Effector memory CD4-positive, alpha-beta T cell (primary cell): ENCODE measurements around the gene C10orf120.

Source experiments
- DNase-seq, 3 donors: peaks; one replicate each; pipeline ENCODE4 v3.0.0-alpha.2; 2020
- H3K27ac ChIP-seq: 2 replicates; pipeline ENCODE4 v1.7.0; 2013; ENCODE audit warnings: mild to moderate bottlenecking, low read length, moderate library complexity; ENCODE audit not compliant: insufficient read depth, poor library complexity, severe bottlenecking
- H3K27me3 ChIP-seq: replicated peaks from 2 replicates; pipeline ENCODE4 v1.7.0; 2013; ENCODE audit warnings: mild to moderate bottlenecking, low read length; ENCODE audit not compliant: insufficient read depth, control insufficient read depth, poor library complexity, severe bottlenecking
- H3K36me3 ChIP-seq: 2 replicates; pipeline ENCODE4 v1.7.0; 2013; ENCODE audit warnings: mild to moderate bottlenecking, low read length, moderate library complexity; ENCODE audit not compliant: control insufficient read depth, insufficient read depth
- H3K4me1 ChIP-seq: 2 replicates; pipeline ENCODE4 v1.7.0; 2013; ENCODE audit warnings: low read length, mild to moderate bottlenecking; ENCODE audit not compliant: control insufficient read depth, insufficient read depth, poor library complexity, severe bottlenecking
- H3K4me3 ChIP-seq: 2 replicates; pipeline ENCODE4 v1.7.0; 2013; ENCODE audit warnings: low read length, low read depth, mild to moderate bottlenecking; ENCODE audit not compliant: insufficient read depth, poor library complexity, severe bottlenecking
- H3K9me3 ChIP-seq: 2 replicates; pipeline ENCODE4 v1.7.0; 2013; ENCODE audit warnings: mild to moderate bottlenecking, low read length, moderate library complexity; ENCODE audit not compliant: control insufficient read depth

Gene C10orf120

GRCh38 chr10:122656308-122656705, 43.3 kb downstream of the C10orf120 start:
- H3K9me3 ChIP-seq: no peaks in the 10 kb centered on the region

GRCh38 chr10:122655524-122656307, 43.9 kb downstream of the C10orf120 start:
- H3K27me3 ChIP-seq: no peaks in the 10 kb centered on the region
- no peak for DNase-seq
- H3K4me3 ChIP-seq: no peak overlapping the region
- no peaks in the 10 kb centered on the region for H3K36me3 ChIP-seq
- no peaks in the 10 kb centered on the region for H3K4me1 ChIP-seq
- no peaks in the 10 kb centered on the region for H3K9me3 ChIP-seq
- H3K27ac ChIP-seq: no peak overlapping the region

More at GRCh38 chr10:122656308-122656705, 43.3 kb downstream of the C10orf120 start:
- DNase-seq: no peak
- Histone ChIP-seq H3K27me3 (no peaks in the 10 kb centered on the region), H3K36me3 (no peaks in the 10 kb centered on the region), H3K4me3 (no peak overlapping the region), H3K4me1 (no peaks in the 10 kb centered on the region), H3K27ac (no peak overlapping the region)

DNA sequence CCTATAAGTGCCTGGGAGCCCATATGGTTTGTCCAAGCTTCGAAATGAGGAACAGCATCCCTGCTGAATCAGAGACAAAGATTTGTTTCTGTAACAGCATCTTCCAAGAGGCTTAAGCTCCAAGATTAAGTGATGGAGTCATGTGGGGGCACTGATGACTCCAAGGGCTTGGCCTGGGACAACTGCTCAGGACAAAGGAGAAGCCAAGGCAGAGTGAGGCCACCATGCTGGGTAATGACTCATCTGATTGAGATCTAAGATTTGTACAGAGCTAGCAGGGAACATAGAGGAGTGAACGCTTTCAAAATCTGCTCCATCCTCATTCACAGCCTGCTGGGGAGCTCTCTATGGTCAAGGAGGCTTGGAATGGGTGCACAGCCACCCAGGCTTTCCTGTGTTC, 49.3 kb downstream of the C10orf120 start:
- no peak for DNase-seq
- no peaks in the 10 kb centered on the region for H3K36me3 ChIP-seq
- no peak overlapping the region for H3K4me3 ChIP-seq
- no peaks in the 10 kb centered on the region for H3K9me3 ChIP-seq
- no peaks in the 10 kb centered on the region for H3K4me1 ChIP-seq
- no peak overlapping the region for H3K27ac ChIP-seq
- H3K27me3 ChIP-seq: peaks cover 5% of the 10 kb centered on the region

GRCh38 chr10:122649903-122650302, 49.7 kb downstream of the C10orf120 start:
- Histone ChIP-seq H3K4me1 (no peaks in the 10 kb centered on the region), H3K4me3 (no peak overlapping the region), H3K9me3 (no peaks in the 10 kb centered on the region), H3K27ac (no peak overlapping the region), H3K36me3 (no peaks in the 10 kb centered on the region), H3K27me3 (peaks cover 5% of the 10 kb centered on the region)
- no peak for DNase-seq

DNA sequence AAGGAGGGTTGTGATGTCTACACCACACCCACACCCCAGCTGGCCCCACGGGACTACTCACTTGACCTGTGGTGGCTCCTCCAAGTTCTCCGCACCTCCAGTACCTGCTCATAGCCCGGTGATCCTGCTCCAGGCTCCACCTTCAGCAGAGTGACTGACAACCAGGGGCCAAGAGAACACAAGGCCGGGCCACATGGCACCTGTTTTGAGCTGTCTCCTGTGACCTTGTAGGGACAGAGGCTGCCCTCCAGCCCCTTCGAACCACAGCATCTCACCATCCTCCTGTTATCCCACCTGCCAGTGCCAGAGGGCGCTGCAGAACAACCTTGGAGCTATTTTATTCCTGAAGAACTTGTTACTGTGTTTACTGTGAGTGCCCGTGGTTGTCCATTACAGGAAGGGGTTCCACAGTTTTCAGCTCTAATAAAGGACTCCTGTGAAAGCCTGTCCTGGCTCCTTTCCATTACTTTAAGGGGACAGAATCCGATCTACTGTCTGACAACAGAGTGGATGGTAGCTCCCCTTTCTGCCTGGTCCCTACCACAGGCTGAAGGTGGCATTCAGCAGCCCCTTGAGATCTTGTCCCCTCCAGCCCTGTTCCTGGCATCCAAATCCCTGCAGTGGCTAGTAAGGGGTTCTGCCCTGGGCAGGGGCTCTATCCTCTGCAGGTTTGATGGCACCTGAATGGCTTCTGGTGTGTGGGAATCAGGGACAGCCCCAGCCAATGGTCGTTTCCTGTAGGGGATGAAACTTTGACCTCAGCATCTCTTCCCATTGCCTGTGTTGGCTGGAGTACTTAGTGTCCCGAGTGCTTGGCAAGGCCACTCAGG, 50.8 kb downstream of the C10orf120 start:
- H3K27ac ChIP-seq: no peak overlapping the region
- no peaks in the 10 kb centered on the region for H3K4me1 ChIP-seq
- no peaks in the 10 kb centered on the region for H3K36me3 ChIP-seq
- H3K4me3 ChIP-seq: no peak overlapping the region
- no peak for DNase-seq
- H3K27me3 ChIP-seq: peaks cover 5% of the 10 kb centered on the region
- H3K9me3 ChIP-seq: no peaks in the 10 kb centered on the region
